Measurements from ENCODE around the gene FOXA2.

- TF ChIP-seq POLR2A (IDR thresholded peaks at IDR 0.05; ENCODE audit: low read depth, low read length) (no peak), CTCF (IDR thresholded peaks at IDR 0.05; ENCODE audit: extremely low read depth in 1 of 2, insufficient read depth in 1 of 2, low read depth in 1 of 2, low read length in 2 of 2) (no peak), MAX (IDR thresholded peaks at IDR 0.05; ENCODE audit: insufficient read depth, insufficient read length) (no peak), MYC (IDR thresholded peaks at IDR 0.05; ENCODE audit: low read depth, low read length) (no peak)
Observed at GRCh38 chr20:22531056-22531615, 53.2 kb downstream of the FOXA2 start.
